HG02610 (cell line): Measurements from ENCODE around the gene VWCE.

Experiments used
- ATAC-seq: cut with Tn5 transposase; IDR thresholded peaks from one replicate; pipeline ENCODE4 v1.9.1; 2021; ENCODE audit warnings: mild to moderate bottlenecking, moderate library complexity; ENCODE audit not compliant: unreplicated experiment

The VWCE gene, protein sequence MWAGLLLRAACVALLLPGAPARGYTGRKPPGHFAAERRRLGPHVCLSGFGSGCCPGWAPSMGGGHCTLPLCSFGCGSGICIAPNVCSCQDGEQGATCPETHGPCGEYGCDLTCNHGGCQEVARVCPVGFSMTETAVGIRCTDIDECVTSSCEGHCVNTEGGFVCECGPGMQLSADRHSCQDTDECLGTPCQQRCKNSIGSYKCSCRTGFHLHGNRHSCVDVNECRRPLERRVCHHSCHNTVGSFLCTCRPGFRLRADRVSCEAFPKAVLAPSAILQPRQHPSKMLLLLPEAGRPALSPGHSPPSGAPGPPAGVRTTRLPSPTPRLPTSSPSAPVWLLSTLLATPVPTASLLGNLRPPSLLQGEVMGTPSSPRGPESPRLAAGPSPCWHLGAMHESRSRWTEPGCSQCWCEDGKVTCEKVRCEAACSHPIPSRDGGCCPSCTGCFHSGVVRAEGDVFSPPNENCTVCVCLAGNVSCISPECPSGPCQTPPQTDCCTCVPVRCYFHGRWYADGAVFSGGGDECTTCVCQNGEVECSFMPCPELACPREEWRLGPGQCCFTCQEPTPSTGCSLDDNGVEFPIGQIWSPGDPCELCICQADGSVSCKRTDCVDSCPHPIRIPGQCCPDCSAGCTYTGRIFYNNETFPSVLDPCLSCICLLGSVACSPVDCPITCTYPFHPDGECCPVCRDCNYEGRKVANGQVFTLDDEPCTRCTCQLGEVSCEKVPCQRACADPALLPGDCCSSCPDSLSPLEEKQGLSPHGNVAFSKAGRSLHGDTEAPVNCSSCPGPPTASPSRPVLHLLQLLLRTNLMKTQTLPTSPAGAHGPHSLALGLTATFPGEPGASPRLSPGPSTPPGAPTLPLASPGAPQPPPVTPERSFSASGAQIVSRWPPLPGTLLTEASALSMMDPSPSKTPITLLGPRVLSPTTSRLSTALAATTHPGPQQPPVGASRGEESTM

DNA sequence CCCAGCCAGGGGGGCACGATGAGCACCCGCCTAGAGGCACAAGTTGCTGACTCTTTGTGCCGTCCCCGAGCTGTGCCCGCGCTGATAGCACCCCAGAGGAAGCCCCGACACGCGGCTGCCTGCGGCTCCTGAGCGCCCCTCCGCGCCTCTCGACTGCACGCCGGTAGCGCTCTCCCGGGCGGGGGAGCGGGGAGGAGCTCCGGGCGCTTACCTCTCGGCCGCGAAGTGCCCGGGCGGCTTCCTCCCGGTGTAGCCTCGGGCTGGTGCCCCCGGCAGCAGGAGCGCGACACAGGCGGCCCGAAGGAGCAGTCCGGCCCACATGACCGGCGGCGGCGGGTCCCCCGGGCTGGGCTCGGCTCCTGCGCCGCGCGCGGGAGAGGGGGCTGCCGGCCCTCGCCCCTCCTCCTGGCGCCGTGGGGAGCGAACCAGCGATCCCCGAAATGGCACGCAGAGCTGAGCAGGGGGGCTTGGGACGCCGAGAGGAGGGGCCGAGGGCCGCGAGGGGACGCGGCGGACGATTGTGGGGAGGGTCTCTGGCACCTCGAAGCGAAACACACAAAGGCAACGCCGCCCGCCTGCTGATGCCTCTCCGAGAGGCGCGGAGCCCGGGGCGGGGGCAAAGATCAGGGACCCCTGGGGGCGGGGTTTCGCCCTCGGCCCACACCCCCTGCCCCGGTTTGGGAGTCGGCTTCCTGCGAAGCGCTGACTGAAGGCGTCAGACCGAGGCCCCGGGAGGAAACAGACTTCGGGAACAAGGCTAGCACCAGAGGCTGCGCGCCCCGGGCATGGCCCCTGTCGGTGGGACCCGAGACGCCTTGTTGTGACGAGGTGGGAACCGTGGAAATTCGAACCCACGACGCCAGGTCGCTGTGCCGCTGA is at the start of gene VWCE:
Gene VWCE, minus strand, starts transcription at position 600 of the 879 bp plus-strand sequence. Its CDS starts 279 bp downstream, at position 321.
- ATAC-seq: peak; percentile 68

DNA sequence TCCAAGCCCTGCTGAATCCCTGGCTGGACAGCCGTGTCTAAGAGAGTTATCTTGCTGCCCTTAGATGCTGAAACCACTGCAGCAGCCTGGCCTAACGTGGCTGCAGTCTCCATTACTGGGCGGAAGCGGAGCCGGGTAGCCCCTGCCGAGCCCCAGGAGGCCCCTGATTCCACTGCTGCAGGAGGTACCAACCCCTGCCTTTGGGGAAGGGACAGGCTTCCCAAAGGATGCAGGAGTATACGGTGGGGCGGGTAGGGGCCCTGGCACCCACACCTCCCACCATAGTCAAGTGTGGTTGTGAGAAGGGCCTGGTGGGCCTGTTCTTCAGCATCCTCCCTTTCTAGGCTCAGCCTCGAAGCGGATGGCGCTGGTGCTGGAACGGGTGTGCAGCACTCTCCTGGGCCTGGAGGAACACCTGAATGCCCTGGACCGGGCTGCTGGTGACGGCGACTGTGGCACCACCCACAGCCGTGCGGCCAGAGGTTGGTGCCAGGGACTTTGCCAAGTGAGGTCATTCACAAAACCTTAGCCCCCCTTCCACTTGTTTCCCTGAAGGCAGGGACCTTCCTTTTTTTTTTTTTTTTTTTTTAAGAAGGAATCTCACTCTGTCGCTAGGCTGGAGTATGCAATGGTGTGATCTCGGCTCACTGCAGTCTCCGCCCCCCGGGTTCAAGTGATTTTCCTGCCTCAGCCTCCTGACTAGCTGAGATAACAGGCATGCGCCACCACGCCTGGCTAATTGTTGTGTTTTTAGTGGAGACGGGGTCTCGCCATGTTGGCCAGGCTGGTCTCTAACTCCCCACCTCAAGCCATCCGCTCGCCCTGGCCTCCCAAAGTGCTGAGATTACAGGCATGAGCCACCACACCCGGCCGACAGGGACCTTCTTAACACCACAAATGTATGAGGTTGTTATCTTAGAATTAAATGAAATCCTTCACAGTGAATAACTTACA is 49.0 kb upstream of the VWCE start:
- no peak for ATAC-seq

DNA sequence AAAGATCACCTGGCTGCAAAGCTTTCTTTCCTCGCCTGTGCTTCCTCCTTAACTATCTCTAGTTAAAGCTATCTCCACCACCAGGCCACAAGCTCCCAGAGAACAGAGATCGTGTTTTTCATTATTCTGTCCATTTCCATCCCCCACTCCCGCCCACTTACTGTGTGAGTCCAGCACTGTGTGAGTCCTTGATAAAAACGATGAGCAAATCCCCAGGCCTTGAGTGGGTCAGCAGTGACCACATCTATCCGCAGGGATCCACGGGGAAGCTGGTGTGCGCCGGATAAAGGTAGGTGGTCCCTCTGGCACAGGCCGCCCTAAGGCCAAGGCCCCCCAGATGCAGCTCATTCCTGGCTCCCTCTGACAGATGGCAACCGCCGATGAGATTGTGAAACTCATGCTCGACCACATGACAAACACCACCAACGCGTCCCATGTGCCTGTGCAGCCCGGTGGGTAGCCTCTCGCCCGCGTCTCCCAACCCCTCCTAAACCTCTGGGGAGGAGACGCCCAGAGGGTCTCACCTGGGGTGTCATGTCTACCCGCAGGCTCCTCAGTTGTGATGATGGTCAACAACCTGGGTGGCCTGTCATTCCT is 47.2 kb upstream of the VWCE start:
- no peak for ATAC-seq

DNA sequence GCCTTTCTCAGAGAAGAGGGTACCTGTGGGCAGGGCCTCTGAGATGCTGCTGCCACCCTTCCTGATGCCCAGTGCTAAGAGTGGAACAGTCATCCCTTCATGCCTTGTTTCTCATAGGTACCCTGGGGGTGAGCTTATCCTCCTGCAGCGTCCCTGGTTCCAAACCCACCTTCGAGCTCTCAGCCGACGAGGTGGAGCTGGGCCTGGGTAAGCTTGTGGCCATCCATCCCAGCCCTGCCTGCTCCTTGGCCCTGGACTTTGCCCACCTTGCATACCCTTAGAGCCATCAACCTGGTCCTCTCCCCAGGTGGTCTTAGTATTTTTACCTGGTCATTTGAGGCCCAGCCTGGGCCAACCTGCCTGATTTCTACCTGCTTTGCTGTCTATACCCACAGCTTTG is 46.6 kb upstream of the VWCE start:
- no peak for ATAC-seq

DNA sequence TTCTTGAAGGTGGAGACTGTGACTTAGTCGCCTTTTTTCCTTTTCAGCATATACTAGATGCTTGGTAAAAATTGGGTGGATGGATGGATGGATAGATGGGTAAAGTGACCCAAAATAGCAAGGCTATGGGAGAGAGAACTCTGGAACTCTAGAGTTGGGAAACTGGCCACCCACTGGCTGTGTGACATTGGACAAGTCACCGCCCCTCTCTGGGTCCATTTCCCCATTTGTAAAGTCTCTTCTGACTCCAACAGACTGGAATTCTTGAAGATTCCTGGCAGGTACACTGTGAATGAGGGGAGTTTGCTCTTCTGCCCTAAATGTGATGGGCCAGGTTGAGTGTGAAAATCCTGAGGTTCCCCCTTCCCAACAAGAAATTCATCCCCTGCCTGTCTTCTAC is 45.9 kb upstream of the VWCE start:
- ATAC-seq: no peak

DNA sequence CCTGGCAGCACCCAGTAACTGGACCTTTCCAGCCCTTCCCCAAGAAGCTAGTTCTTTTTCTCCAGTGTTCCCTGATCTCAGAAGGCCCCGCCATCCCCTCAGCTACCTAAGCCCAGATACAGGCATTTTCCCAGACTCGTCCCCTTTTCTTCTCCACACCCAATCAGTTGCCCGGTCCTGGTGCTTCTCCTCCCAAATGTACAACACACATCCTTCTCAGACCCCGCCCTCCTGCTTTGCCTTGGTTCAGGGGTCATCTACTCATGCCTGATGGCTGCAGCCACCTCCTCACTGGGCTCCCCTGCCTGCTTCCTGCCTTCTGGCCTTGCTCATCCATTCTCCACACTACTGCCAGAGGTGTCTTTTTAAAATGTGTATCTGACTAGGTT is 44.4 kb upstream of the VWCE start:
- no peak for ATAC-seq

DNA sequence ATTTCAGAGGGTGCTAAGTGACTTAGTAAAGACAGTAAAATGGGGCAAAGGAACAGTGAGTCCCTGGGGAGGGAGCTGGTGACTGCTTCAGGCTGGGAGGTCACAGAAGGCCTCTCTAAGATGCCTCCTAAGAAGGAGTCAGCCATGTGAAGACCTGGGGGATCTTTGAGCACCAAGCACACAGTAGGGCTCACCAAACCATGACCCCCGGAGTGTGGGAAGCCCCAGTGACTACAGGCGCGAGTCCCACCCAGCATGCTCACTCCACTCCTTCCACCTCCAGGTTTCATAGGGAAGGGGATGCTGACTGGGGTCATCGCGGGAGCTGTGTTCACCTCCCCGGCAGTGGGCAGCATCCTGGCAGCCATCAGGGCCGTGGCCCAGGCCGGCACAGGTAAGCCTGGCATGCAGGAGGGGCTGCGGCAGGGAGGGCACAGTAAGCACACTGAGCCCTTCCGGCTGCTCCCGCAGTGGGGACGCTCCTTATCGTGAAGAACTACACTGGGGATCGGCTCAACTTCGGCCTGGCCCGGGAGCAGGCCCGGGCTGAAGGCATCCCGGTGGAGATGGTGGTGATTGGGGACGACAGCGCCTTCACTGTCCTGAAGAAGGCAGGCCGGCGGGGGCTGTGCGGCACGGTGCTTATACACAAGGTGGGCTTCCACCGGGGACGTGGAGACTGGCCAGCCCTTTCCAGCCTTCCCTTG is 43.8 kb upstream of the VWCE start:
- ATAC-seq: no peak

DNA sequence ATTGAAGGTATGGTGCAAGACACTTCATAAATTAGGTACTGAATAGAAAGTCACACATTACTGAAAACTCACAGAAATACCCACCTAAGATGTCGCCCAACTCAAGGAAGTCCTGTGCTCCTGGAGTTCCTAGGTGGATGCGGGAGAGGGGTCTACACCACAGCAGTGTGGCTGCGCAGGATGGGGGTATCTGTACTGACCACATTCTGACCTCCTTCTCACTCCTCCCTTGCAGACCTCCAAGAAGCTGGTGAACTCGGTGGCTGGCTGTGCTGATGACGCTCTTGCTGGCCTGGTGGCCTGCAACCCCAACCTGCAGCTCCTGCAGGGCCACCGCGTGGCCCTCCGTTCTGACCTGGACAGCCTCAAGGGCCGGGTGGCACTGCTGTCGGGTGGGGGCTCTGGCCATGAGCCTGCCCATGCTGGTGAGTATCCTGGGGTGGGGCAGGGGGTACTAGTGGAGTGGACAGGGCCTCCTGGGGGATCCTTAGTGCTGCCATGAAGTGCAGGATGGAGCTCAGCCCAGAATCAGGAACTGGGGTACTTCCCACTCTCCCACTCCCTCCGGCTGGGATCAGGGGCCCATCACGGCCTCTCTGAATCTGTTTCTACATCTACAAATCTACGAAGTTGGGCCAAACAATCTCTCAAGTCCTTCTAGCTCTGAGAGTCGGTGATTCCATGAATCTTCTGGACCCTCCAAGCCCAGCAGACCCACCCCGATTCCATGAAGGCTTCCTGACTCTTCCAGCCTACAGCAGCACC is 42.8 kb upstream of the VWCE start:
- ATAC-seq: no peak

DNA sequence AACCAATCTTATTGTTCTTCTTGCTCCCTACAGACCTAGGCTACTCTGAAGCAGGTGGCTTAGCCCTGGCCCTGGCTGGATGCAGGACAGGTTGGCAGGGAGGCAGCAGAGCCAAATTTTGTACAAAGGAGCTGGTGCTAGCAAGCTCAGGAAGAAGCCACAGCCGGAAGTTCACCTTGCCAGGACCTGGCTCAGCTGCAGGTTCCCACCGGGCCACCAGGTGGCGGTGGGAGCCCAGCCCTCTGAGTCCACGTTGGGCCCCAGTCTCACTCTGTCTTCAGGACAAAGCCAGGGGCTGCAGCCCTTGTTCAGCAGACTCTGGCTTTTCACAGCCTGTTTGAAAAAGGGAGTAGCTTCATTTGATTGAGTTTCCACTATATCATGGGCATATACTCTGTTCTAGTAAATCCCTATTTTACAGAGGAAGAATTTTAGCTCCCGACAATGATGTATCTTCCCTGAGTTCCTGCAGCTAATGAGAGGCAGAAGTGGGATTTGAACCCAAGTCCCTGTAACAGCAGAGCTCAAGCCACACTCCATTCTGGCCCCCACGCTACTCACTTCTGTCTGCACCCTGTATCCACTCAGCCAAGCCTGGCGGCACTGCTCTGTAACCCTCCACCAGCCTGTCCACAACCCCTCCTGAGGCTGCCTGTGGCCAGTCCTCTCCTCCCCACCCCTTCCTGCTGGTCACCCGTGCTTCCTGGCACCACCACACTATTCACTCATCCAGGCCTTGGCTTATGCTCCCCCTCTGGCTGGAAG is 41.2 kb upstream of the VWCE start:
- peak; percentile 48 for ATAC-seq

DNA sequence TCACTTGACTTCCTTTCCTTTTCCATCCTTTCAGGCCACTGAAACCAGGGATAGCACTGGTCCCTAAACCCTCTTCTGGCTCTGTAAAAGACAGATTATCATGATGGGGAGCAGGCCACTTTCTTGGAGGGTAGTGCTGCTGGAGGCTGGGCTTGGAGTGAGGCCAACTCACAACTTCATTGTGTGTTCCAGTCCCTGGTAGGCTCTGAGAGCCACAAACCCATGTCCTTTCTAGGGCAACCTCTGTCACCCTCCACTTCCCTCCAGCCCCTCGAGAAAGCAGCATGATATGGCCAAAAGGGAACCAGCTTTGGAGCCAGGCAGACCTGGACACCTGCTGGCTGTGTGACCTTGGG is 40.2 kb upstream of the VWCE start:
- no peak for ATAC-seq

DNA sequence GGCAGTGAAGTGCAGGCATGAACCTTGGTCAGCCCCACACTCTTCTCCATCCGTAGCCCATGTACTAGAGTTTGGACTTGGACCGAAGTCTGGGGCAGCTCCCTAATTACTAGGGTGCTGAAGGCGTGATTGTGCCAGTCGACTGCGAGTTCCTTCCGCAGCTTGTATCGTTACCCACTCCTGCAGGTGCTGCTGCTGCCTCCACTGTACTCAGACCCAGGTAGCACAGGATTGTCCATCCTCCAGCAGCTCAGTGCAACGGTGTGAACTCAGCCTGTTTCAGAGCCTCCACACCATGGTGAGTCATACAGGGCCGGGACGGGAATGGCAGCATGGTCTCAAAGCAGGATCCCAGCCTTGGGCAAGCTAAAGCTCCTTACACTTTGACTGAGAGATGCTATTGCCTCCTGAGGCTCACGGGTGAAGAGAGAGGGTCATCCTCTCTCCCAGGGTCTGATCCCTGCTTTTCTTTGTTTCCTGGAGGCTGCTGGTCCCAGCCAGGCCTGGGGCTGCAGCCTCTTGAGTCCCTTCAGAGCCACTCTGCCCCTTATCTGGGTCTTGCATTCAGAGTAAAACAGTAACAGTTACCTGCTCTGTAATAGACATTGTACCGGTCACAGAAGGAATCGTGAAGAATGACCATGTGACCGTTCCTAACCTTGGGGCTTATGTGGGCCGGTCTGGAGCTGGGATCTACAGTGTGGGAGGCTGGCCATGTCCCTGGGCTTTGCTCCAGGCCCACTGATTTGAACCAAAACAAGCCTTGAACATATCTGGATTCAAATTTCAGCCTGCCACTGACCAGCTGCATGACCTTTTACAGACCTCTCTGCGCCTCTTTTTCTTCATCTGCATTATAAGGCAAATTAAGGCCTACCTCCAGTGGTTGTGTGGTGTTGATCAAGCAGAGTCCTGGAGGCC is 39.6 kb upstream of the VWCE start:
- no peak for ATAC-seq

DNA sequence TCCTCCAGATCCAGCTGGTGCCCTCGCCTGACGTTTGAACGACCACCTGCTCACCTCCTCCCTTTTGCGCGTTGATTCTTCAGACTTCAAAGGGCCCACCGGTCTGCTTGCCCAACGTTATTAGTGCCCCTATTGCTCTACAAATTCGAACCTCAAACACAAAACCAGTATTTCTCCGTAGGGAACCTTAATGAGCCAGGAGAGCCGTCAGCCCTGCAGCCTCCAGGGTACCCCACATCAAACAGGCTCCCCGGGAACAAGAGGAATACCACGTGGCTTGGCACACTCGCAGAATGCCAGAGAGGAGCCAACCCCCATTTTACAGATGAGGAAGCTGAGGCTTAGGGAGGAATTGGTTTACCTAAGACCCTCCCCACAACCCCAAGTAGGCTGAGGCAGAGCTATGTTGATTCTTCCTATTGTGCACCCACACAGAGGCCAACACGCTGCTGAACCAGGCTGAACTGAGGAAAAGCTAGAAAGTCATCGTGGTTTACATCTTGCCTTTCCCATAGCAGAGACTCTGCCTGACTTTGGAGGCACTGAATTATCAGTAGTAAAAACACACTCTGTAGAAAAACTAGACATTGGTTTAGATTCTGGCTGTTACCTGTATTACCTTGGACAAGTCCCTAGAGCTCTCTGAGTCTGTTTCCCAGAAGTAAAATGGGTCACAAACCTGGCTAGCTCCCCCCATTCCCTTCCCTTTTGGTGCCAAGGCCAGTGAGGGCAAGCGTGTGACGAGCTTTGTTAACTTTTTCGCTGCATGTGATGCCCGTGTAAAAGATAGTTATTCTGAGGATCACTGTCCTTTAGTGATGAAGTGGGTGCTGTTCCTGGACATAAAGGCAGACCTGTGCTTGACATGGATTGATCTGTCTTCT is 38.7 kb upstream of the VWCE start:
- ATAC-seq: no peak

DNA sequence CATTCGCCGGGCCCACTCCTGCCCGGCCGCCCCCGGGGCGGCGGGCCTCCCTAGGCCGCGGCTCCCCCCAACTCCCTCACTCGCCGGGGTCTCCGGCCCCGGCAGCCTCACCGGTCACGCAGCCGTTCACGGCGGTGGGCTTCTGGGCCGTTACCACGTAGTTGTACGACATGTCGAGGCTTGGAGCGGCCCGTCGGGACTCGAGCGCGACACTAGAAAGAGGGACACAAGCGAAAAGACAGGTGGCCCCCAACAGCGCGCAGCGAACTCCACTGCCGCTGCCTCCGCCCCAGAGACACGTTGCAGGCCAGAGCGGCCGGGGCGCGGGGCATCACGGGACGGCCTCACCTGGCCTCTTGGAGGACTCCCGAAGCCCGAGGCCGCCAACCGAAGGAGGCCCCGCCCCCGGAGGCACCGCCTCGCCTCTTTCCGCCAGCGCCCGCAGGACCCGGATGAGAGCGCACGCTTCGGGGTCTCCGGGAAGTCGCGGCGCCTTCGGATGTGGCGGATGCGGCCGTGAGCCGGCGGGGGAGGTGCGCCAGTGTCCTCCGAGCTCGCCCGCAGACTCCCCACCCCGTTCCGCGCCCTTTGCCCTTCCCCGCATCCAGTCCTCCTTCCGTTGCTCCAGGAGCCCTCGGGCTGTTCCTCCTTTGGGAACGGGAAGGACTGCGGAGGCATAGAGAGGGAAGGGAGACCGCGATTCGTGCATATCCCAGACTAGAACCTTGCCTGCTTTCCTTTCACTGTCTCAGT is 37.9 kb upstream of the VWCE start, which contains the start of the genes DDB1 and TKFC:
Gene DDB1, minus strand, starts transcription at position 309 of the 753 bp plus-strand sequence. Its CDS starts 137 bp downstream, at position 172.
Gene TKFC, plus strand, starts transcription at position 432 of the 753 bp plus-strand sequence. CDS start 1,501 bp downstream, outside the sequence.
- peak; percentile 89 for ATAC-seq

DNA sequence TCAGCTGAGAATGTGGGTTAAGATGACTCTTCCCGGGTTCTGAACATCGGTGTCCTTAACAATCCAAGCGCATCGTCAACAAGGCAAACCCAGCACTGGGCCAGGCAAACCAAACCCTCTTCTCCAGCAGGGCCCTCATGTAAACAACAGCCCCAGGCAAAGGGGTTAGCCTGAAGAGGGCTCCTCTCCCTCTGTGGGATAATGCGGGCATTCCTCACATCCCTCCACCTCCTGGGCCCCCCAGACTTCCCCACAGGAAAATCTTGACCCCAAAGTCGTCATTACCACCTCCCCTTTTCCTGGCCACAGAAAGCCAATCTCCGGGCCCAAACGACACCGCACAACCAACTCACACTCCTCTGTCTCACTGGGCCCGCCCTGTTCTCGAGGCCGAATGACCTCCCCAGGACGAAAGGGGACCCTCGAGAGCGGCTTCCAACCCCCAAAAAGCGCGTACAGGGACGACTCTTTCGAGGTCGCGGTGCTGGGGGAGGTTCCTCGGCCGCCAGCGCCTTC is 37.2 kb upstream of the VWCE start:
- ATAC-seq: no peak
